ENCODE measurements around the gene ACACA.
A peak's percentile ranks its signal among the peaks of the same experiment; 100 is the strongest.

Gene ACACA

GRCh38 chr17:37322106-37322505, 84.5 kb downstream of the ACACA start:
- Mint-ChIP-seq H3K27me3 (no peaks in the 10 kb centered on the region), H3K36me3 (ENCODE audit: insufficient read depth) (peaks cover 10% of the 10 kb centered on the region), H3K9me3 (no peaks in the 10 kb centered on the region), H3K4me1 (no peaks in the 10 kb centered on the region), H3K27ac (ENCODE audit: low read depth) (no peak overlapping the region), H3K4me3 (no peak overlapping the region)
- DNase-seq (ENCODE audit: low spot score in 2 of 2) (no peak), ATAC-seq (replicated peaks; ENCODE audit: extremely low read depth, poor library complexity, severe bottlenecking) (no peak)

- ATAC-seq (replicated peaks; ENCODE audit: extremely low read depth, poor library complexity, severe bottlenecking) (no peak), DNase-seq (ENCODE audit: low spot score in 2 of 2) (no peak)
- H3K27me3 Mint-ChIP-seq: no peaks in the 10 kb centered on the region
- no peaks in the 10 kb centered on the region for H3K4me1 Mint-ChIP-seq
- H3K36me3 Mint-ChIP-seq (ENCODE audit: insufficient read depth): peaks cover 9% of the 10 kb centered on the region
- H3K4me3 Mint-ChIP-seq: no peak overlapping the region
- H3K9me3 Mint-ChIP-seq: no peaks in the 10 kb centered on the region
- no peak overlapping the region for H3K27ac Mint-ChIP-seq (ENCODE audit: low read depth)
Observed at GRCh38 chr17:37318931-37319594, 87.6 kb downstream of the ACACA start.

GRCh38 chr17:37317867-37318266, 88.8 kb downstream of the ACACA start:
- no peak for DNase-seq (ENCODE audit: low spot score in 2 of 2)
- Mint-ChIP-seq H3K9me3 (no peaks in the 10 kb centered on the region), H3K27me3 (no peaks in the 10 kb centered on the region), H3K27ac (ENCODE audit: low read depth) (no peak overlapping the region), H3K4me3 (no peak overlapping the region), H3K36me3 (ENCODE audit: insufficient read depth) (peaks cover 7% of the 10 kb centered on the region), H3K4me1 (no peaks in the 10 kb centered on the region)
- no peak for ATAC-seq (replicated peaks; ENCODE audit: extremely low read depth, poor library complexity, severe bottlenecking)

- H3K4me3 Mint-ChIP-seq: no peak overlapping the region
- no peaks in the 10 kb centered on the region for H3K27me3 Mint-ChIP-seq
- ATAC-seq (replicated peaks; ENCODE audit: extremely low read depth, poor library complexity, severe bottlenecking): no peak
- no peak for DNase-seq (ENCODE audit: low spot score in 2 of 2)
- no peaks in the 10 kb centered on the region for H3K4me1 Mint-ChIP-seq
- no peaks in the 10 kb centered on the region for H3K9me3 Mint-ChIP-seq
- no peak overlapping the region for H3K27ac Mint-ChIP-seq (ENCODE audit: low read depth)
- peaks cover 4% of the 10 kb centered on the region for H3K36me3 Mint-ChIP-seq (ENCODE audit: insufficient read depth)
Observed at GRCh38 chr17:37315601-37316000, 91.0 kb downstream of the ACACA start.

GRCh38 chr17:37312137-37312923, 94.3 kb downstream of the ACACA start:
- DNase-seq (ENCODE audit: low spot score in 2 of 2) (no peak), ATAC-seq (replicated peaks; ENCODE audit: extremely low read depth, poor library complexity, severe bottlenecking) (no peak)
- Mint-ChIP-seq H3K36me3 (ENCODE audit: insufficient read depth) (peaks cover 2% of the 10 kb centered on the region), H3K27me3 (no peaks in the 10 kb centered on the region), H3K27ac (ENCODE audit: low read depth) (no peak overlapping the region), H3K4me1 (no peaks in the 10 kb centered on the region), H3K9me3 (no peaks in the 10 kb centered on the region), H3K4me3 (no peak overlapping the region)

- ATAC-seq (replicated peaks; ENCODE audit: extremely low read depth, poor library complexity, severe bottlenecking) (no peak), DNase-seq (ENCODE audit: low spot score in 2 of 2) (no peak)
- peak overlapping the region; percentile 14 for H3K27ac Mint-ChIP-seq (ENCODE audit: low read depth)
- no peaks in the 10 kb centered on the region for H3K27me3 Mint-ChIP-seq
- H3K4me3 Mint-ChIP-seq: no peak overlapping the region
- H3K9me3 Mint-ChIP-seq: no peaks in the 10 kb centered on the region
- H3K4me1 Mint-ChIP-seq: no peaks in the 10 kb centered on the region
- H3K36me3 Mint-ChIP-seq (ENCODE audit: insufficient read depth): peaks cover 2% of the 10 kb centered on the region
Observed at GRCh38 chr17:37310940-37311339, 95.7 kb downstream of the ACACA start.

GRCh38 chr17:37309051-37309450, 97.6 kb downstream of the ACACA start:
- no peak overlapping the region for H3K4me3 Mint-ChIP-seq
- H3K27ac Mint-ChIP-seq (ENCODE audit: low read depth): no peak overlapping the region
- H3K36me3 Mint-ChIP-seq (ENCODE audit: insufficient read depth): peaks cover 4% of the 10 kb centered on the region
- DNase-seq (ENCODE audit: low spot score in 2 of 2): no peak
- H3K9me3 Mint-ChIP-seq: no peaks in the 10 kb centered on the region
- no peaks in the 10 kb centered on the region for H3K27me3 Mint-ChIP-seq
- ATAC-seq (replicated peaks; ENCODE audit: extremely low read depth, poor library complexity, severe bottlenecking): no peak
- H3K4me1 Mint-ChIP-seq: no peaks in the 10 kb centered on the region

- ATAC-seq (replicated peaks; ENCODE audit: extremely low read depth, poor library complexity, severe bottlenecking) (no peak), DNase-seq (ENCODE audit: low spot score in 2 of 2) (no peak)
- Mint-ChIP-seq H3K36me3 (ENCODE audit: insufficient read depth) (peaks cover 4% of the 10 kb centered on the region), H3K9me3 (no peaks in the 10 kb centered on the region), H3K4me1 (no peaks in the 10 kb centered on the region), H3K27me3 (no peaks in the 10 kb centered on the region), H3K27ac (ENCODE audit: low read depth) (no peak overlapping the region), H3K4me3 (no peak overlapping the region)
Observed at GRCh38 chr17:37305406-37305905, 101.2 kb downstream of the ACACA start.

- ATAC-seq (replicated peaks; ENCODE audit: extremely low read depth, poor library complexity, severe bottlenecking) (no peak), DNase-seq (ENCODE audit: low spot score in 2 of 2) (no peak)
- peaks cover 4% of the 10 kb centered on the region for H3K36me3 Mint-ChIP-seq (ENCODE audit: insufficient read depth)
- H3K9me3 Mint-ChIP-seq: no peaks in the 10 kb centered on the region
- H3K27ac Mint-ChIP-seq (ENCODE audit: low read depth): no peak overlapping the region
- no peak overlapping the region for H3K4me3 Mint-ChIP-seq
- H3K27me3 Mint-ChIP-seq: no peaks in the 10 kb centered on the region
- H3K4me1 Mint-ChIP-seq: no peaks in the 10 kb centered on the region
Observed at GRCh38 chr17:37301288-37301687, 105.3 kb downstream of the ACACA start.

- ATAC-seq (replicated peaks; ENCODE audit: extremely low read depth, poor library complexity, severe bottlenecking): no peak
- H3K36me3 Mint-ChIP-seq (ENCODE audit: insufficient read depth): peaks cover 3% of the 10 kb centered on the region
- H3K27ac Mint-ChIP-seq (ENCODE audit: low read depth): no peak overlapping the region
- H3K27me3 Mint-ChIP-seq: no peaks in the 10 kb centered on the region
- DNase-seq (ENCODE audit: low spot score in 2 of 2): no peak
- H3K4me1 Mint-ChIP-seq: no peaks in the 10 kb centered on the region
- no peak overlapping the region for H3K4me3 Mint-ChIP-seq
- no peaks in the 10 kb centered on the region for H3K9me3 Mint-ChIP-seq
Observed at GRCh38 chr17:37300683-37301082, 106.0 kb downstream of the ACACA start.

- DNase-seq (ENCODE audit: low spot score in 2 of 2) (no peak), ATAC-seq (replicated peaks; ENCODE audit: extremely low read depth, poor library complexity, severe bottlenecking) (no peak)
- H3K4me1 Mint-ChIP-seq: no peaks in the 10 kb centered on the region
- H3K27ac Mint-ChIP-seq (ENCODE audit: low read depth): no peak overlapping the region
- H3K9me3 Mint-ChIP-seq: no peaks in the 10 kb centered on the region
- H3K27me3 Mint-ChIP-seq: no peaks in the 10 kb centered on the region
- no peak overlapping the region for H3K4me3 Mint-ChIP-seq
- peaks cover 2% of the 10 kb centered on the region for H3K36me3 Mint-ChIP-seq (ENCODE audit: insufficient read depth)
Observed at GRCh38 chr17:37299257-37299980, 107.2 kb downstream of the ACACA start.

GRCh38 chr17:37295888-37296287, 110.7 kb downstream of the ACACA start:
- no peak overlapping the region for H3K4me3 Mint-ChIP-seq
- ATAC-seq (replicated peaks; ENCODE audit: extremely low read depth, poor library complexity, severe bottlenecking): no peak

More at GRCh38 chr17:37295888-37296287, 110.7 kb downstream of the ACACA start:
- H3K36me3 Mint-ChIP-seq (ENCODE audit: insufficient read depth): no peaks in the 10 kb centered on the region
- no peak overlapping the region for H3K27ac Mint-ChIP-seq (ENCODE audit: low read depth)
- no peaks in the 10 kb centered on the region for H3K27me3 Mint-ChIP-seq
- no peaks in the 10 kb centered on the region for H3K9me3 Mint-ChIP-seq
- DNase-seq (ENCODE audit: low spot score in 2 of 2): no peak
- H3K4me1 Mint-ChIP-seq: peaks cover 5% of the 10 kb centered on the region

Measured in central memory CD8-positive, alpha-beta T cell (primary cell).